Measurements from ENCODE around the gene MRM3.
"Not testable (repeated sequence)": the region's sequence is repeated elsewhere in the genome, so short reads cannot be mapped to it uniquely, and the experiment has no call there.

Gene MRM3

GRCh38 chr17:807523-808294 is 25.6 kb downstream of the MRM3 start:
- Histone ChIP-seq H3K4me1 (ENCODE audit: control insufficient read depth, insufficient read depth, low read length) (no peaks in the 10 kb centered on the region), H3K4me3 (ENCODE audit: low read depth, low read length) (no peak overlapping the region), H3K9ac (ENCODE audit: low read depth, low read length) (no peak overlapping the region; the same call in 1 of the 2 replicates), H3K27ac (ENCODE audit: low read depth, low read length) (no peak overlapping the region), H3K36me3 (ENCODE audit: control insufficient read depth, insufficient read depth, low read length) (peaks cover 13% of the 10 kb centered on the region), H3K27me3 (ENCODE audit: control insufficient read depth, insufficient read depth, low read length) (no peaks in the 10 kb centered on the region), H3K9me3 (ENCODE audit: control insufficient read depth, insufficient read depth, low read length) (no peaks in the 10 kb centered on the region)

GRCh38 chr17:811051-811784 is 29.1 kb downstream of the MRM3 start:
- Histone ChIP-seq H3K36me3 (ENCODE audit: control insufficient read depth, insufficient read depth, low read length) (peaks cover 33% of the 10 kb centered on the region), H3K4me1 (ENCODE audit: control insufficient read depth, insufficient read depth, low read length) (no peaks in the 10 kb centered on the region), H3K27ac (ENCODE audit: low read depth, low read length) (no peak overlapping the region), H3K9ac (ENCODE audit: low read depth, low read length) (no peak overlapping the region), H3K27me3 (ENCODE audit: control insufficient read depth, insufficient read depth, low read length) (no peaks in the 10 kb centered on the region), H3K4me3 (ENCODE audit: low read depth, low read length) (no peak overlapping the region), H3K9me3 (ENCODE audit: control insufficient read depth, insufficient read depth, low read length) (no peaks in the 10 kb centered on the region)

- H3K4me3 ChIP-seq (ENCODE audit: low read depth, low read length): no peak overlapping the region
- H3K27ac ChIP-seq (ENCODE audit: low read depth, low read length): no peak overlapping the region
- H3K9me3 ChIP-seq (ENCODE audit: control insufficient read depth, insufficient read depth, low read length): no peaks in the 10 kb centered on the region
- H3K27me3 ChIP-seq (ENCODE audit: control insufficient read depth, insufficient read depth, low read length): no peaks in the 10 kb centered on the region
- no peaks in the 10 kb centered on the region for H3K4me1 ChIP-seq (ENCODE audit: control insufficient read depth, insufficient read depth, low read length)
- H3K9ac ChIP-seq (ENCODE audit: low read depth, low read length): no peak overlapping the region
- peaks cover 44% of the 10 kb centered on the region for H3K36me3 ChIP-seq (ENCODE audit: control insufficient read depth, insufficient read depth, low read length)
Measured at GRCh38 chr17:812638-813204, 30.6 kb downstream of the MRM3 start.

DNA sequence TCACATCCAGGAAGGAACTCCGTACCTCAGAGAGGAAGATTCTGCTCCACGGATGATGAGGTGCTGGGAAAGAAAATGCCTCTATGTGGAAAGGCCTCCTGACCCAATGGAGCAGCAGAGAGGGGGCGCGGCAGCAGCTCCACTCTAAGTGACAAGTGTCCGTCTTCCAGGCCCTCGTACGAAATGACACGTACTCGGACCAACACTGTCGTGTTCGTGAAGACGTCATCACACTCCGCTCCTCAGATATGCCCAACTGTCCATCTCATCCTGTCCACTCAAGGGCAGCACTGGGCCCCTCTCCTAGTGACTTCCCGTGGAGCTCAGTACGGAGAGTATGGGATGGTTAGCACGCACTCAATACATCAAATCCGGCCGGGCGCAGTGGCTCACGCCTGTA is 32.2 kb downstream of the MRM3 start:
- H3K36me3 ChIP-seq (ENCODE audit: control insufficient read depth, insufficient read depth, low read length): peaks cover 54% of the 10 kb centered on the region
- H3K27ac ChIP-seq (ENCODE audit: low read depth, low read length): no peak overlapping the region
- no peak overlapping the region for H3K4me3 ChIP-seq (ENCODE audit: low read depth, low read length)
- H3K27me3 ChIP-seq (ENCODE audit: control insufficient read depth, insufficient read depth, low read length): no peaks in the 10 kb centered on the region
- no peak overlapping the region for H3K9ac ChIP-seq (ENCODE audit: low read depth, low read length)
- no peaks in the 10 kb centered on the region for H3K4me1 ChIP-seq (ENCODE audit: control insufficient read depth, insufficient read depth, low read length)
- no peaks in the 10 kb centered on the region for H3K9me3 ChIP-seq (ENCODE audit: control insufficient read depth, insufficient read depth, low read length)

DNA sequence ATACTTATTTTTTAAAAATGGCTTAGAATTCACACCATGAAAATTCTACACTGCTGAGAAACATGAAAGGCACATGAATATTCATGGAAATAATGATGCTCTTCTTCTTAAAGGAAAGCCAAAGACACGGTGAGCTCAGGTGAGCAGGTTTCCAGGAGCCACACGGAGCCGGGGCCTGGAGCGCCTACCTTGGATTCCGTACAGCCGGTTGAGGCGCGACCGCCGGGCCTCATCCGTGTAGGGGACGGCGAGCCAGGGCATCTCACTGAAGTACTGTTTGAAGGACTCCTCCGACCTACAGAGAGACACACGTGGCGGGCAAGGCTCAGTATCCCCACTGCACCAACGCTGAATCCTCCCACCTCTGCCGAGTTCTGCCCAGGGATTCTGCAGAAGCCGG is 37.1 kb downstream of the MRM3 start:
- Histone ChIP-seq H3K36me3 (ENCODE audit: control insufficient read depth, insufficient read depth, low read length) (peaks cover 66% of the 10 kb centered on the region), H3K9me3 (ENCODE audit: control insufficient read depth, insufficient read depth, low read length) (no peaks in the 10 kb centered on the region), H3K4me1 (ENCODE audit: control insufficient read depth, insufficient read depth, low read length) (no peaks in the 10 kb centered on the region), H3K4me3 (ENCODE audit: low read depth, low read length) (no peak overlapping the region), H3K27me3 (ENCODE audit: control insufficient read depth, insufficient read depth, low read length) (no peaks in the 10 kb centered on the region), H3K27ac (ENCODE audit: low read depth, low read length) (no peak overlapping the region), H3K9ac (ENCODE audit: low read depth, low read length) (no peak overlapping the region)

GRCh38 chr17:823501-823902 is 41.3 kb downstream of the MRM3 start:
- Histone ChIP-seq H3K9me3 (ENCODE audit: control insufficient read depth, insufficient read depth, low read length) (no peaks in the 10 kb centered on the region), H3K27me3 (ENCODE audit: control insufficient read depth, insufficient read depth, low read length) (no peaks in the 10 kb centered on the region), H3K9ac (ENCODE audit: low read depth, low read length) (no peak overlapping the region), H3K36me3 (ENCODE audit: control insufficient read depth, insufficient read depth, low read length) (peaks cover 51% of the 10 kb centered on the region), H3K4me3 (ENCODE audit: low read depth, low read length) (no peak overlapping the region), H3K4me1 (ENCODE audit: control insufficient read depth, insufficient read depth, low read length) (no peaks in the 10 kb centered on the region), H3K27ac (ENCODE audit: low read depth, low read length) (no peak overlapping the region)

DNA sequence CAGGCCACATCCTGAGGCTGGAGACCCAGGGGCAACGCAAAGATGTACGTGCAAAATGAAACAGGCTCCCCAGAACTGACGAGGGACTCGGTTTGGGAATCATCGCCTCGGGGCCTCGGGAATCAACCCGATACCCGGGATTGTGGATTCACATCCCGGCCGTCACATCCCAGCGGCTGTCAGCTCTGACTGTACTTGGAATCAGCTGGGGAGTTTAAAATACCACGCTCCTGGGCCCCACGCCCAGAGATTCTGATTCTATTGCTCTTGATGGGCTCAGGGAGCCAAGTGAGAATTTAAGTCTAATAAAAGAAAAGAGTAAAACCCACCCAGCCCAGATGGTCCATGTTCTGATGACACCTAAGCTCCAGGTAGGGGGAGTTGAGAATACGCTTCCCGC is 42.2 kb downstream of the MRM3 start:
- no peak overlapping the region for H3K27ac ChIP-seq (ENCODE audit: low read depth, low read length)
- H3K9ac ChIP-seq (ENCODE audit: low read depth, low read length): no peak overlapping the region
- no peaks in the 10 kb centered on the region for H3K9me3 ChIP-seq (ENCODE audit: control insufficient read depth, insufficient read depth, low read length)
- H3K4me1 ChIP-seq (ENCODE audit: control insufficient read depth, insufficient read depth, low read length): no peaks in the 10 kb centered on the region
- no peak overlapping the region for H3K4me3 ChIP-seq (ENCODE audit: low read depth, low read length)
- no peaks in the 10 kb centered on the region for H3K27me3 ChIP-seq (ENCODE audit: control insufficient read depth, insufficient read depth, low read length)
- peaks cover 46% of the 10 kb centered on the region for H3K36me3 ChIP-seq (ENCODE audit: control insufficient read depth, insufficient read depth, low read length)

DNA sequence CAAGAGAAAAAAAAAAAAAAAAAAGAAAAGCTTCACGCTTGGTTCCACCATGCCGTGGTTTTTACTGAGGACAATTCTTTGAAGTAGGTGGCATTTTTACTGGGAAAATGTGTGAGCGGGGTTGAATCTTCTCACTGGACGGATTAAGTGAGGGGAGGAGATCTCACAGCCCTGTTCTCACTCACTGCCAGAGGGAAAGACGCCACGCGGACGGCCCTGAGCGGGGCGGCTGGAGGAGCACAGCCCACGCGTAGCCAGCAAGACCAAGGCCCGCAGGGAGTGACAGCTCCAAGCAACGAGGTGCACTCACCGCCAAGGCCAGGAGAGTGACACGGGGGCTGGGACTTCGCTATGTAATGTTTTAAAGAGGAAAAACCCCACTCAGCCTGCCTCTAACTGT is 43.1 kb downstream of the MRM3 start:
- Histone ChIP-seq H3K4me3 (ENCODE audit: low read depth, low read length) (no peak overlapping the region), H3K36me3 (ENCODE audit: control insufficient read depth, insufficient read depth, low read length) (peaks cover 39% of the 10 kb centered on the region), H3K9ac (ENCODE audit: low read depth, low read length) (no peak overlapping the region), H3K4me1 (ENCODE audit: control insufficient read depth, insufficient read depth, low read length) (no peaks in the 10 kb centered on the region), H3K27ac (ENCODE audit: low read depth, low read length) (no peak overlapping the region), H3K27me3 (ENCODE audit: control insufficient read depth, insufficient read depth, low read length) (no peaks in the 10 kb centered on the region), H3K9me3 (ENCODE audit: control insufficient read depth, insufficient read depth, low read length) (no peaks in the 10 kb centered on the region)

- Histone ChIP-seq H3K4me3 (ENCODE audit: low read depth, low read length) (no peak overlapping the region), H3K4me1 (ENCODE audit: control insufficient read depth, insufficient read depth, low read length) (no peaks in the 10 kb centered on the region), H3K9me3 (ENCODE audit: control insufficient read depth, insufficient read depth, low read length) (no peaks in the 10 kb centered on the region), H3K27me3 (ENCODE audit: control insufficient read depth, insufficient read depth, low read length) (no peaks in the 10 kb centered on the region), H3K36me3 (ENCODE audit: control insufficient read depth, insufficient read depth, low read length) (peaks cover 33% of the 10 kb centered on the region), H3K27ac (ENCODE audit: low read depth, low read length) (no peak overlapping the region), H3K9ac (ENCODE audit: low read depth, low read length) (no peak overlapping the region)
Measured at GRCh38 chr17:826778-827177, 44.6 kb downstream of the MRM3 start.

- Histone ChIP-seq H3K9ac (ENCODE audit: low read depth, low read length) (no peak overlapping the region), H3K27ac (ENCODE audit: low read depth, low read length) (no peak overlapping the region), H3K4me1 (ENCODE audit: control insufficient read depth, insufficient read depth, low read length) (no peaks in the 10 kb centered on the region), H3K9me3 (ENCODE audit: control insufficient read depth, insufficient read depth, low read length) (no peaks in the 10 kb centered on the region), H3K4me3 (ENCODE audit: low read depth, low read length) (no peak overlapping the region), H3K36me3 (ENCODE audit: control insufficient read depth, insufficient read depth, low read length) (peaks cover 19% of the 10 kb centered on the region), H3K27me3 (ENCODE audit: control insufficient read depth, insufficient read depth, low read length) (no peaks in the 10 kb centered on the region)
Measured at GRCh38 chr17:828761-829160, 46.6 kb downstream of the MRM3 start.

DNA sequence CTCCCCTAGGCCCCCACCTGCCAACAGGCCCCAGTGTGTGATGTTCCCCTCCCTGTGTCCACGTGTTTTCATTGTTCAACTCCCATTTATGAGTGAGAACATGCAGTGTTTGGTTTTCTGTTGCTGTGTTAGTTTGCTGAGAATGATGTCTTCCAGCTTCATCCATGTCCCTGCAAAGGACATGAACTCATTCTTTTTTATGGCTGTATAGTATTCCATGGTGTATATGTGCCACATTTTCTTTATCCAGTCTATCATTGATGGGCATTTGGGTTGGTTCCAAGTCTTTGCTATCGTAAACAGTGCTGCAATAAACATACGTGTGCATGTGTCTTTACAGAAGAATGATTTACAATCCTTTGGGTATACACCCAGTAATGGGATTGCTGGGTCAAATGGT is 47.5 kb downstream of the MRM3 start:
- not testable (repeated sequence) for H3K4me3 ChIP-seq (ENCODE audit: low read depth, low read length); H3K27ac ChIP-seq (ENCODE audit: low read depth, low read length); H3K4me1 ChIP-seq (ENCODE audit: control insufficient read depth, insufficient read depth, low read length); H3K9me3 ChIP-seq (ENCODE audit: control insufficient read depth, insufficient read depth, low read length); H3K9ac ChIP-seq (ENCODE audit: low read depth, low read length); H3K27me3 ChIP-seq (ENCODE audit: control insufficient read depth, insufficient read depth, low read length)
- peaks cover 15% of the 10 kb centered on the region for H3K36me3 ChIP-seq (ENCODE audit: control insufficient read depth, insufficient read depth, low read length)
